NCI-H1048 (cell line): Measurements from ENCODE around the gene LRRC42.

Source experiments
- DNase-seq: peaks from one replicate; lab custom pipeline; 2025; lab: John Stamatoyannopoulos, UW

The LRRC42 gene

DNA sequence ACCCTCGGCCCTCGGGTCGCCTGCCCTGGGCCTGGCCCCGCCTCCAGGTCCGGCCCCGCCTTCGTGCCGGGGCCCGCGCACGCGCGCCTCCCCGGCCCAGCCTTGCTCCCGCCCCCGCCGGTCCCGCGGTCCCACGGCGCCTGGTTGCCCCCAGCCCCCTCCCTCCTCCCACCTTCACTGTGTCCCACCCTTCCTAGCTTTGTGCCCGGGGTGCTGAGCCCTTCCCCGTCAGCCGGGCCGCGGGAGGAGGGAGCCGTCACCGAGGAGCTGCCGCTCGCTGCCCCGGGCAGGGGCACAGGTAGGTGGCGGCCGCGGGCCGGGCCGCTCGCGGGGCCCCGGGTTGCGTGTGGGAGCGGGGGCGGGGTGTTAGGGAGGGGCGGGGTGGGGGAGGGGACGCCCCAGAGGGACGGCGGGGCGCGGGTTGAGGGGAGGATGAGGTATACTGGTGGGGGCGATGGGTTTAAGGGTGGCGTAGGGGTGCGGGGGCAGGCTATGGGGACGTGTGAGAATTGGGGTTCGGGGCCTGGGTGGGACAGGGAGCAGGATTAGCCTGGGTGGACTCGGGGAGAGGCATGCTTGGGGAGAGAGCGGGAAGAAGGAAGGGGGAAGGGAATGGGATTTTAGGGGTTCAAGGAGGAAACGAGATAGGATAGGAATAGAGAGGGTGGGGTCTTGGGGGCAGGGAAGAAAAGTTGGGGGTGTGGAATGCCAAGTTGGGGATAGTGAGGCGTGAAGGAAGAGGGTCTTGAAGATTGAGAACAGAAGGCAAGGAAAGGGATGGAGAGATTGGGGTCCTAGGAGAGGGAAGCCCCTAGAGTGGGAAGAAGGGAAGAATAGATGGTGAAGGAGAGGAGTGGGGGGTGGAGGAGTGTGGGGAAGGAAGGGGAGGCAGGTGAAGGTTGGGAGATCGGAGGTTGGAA lies at the start of gene LRRC42:
LRRC42 (plus strand) TSS at position 99 of the 920 bp plus-strand sequence. CDS start 5,650 bp downstream, outside the sequence.
- DNase-seq: no peak

- DNase-seq: no peak
These were observed 49.4 kb upstream of the LRRC42 start for GRCh38 chr1:53896635-53897229.

- DNase-seq: no peak
These were observed 46.9 kb upstream of the LRRC42 start for GRCh38 chr1:53899206-53899628.

- DNase-seq: no peak
These were observed 46.4 kb upstream of the LRRC42 start for GRCh38 chr1:53899708-53900107.

DNA sequence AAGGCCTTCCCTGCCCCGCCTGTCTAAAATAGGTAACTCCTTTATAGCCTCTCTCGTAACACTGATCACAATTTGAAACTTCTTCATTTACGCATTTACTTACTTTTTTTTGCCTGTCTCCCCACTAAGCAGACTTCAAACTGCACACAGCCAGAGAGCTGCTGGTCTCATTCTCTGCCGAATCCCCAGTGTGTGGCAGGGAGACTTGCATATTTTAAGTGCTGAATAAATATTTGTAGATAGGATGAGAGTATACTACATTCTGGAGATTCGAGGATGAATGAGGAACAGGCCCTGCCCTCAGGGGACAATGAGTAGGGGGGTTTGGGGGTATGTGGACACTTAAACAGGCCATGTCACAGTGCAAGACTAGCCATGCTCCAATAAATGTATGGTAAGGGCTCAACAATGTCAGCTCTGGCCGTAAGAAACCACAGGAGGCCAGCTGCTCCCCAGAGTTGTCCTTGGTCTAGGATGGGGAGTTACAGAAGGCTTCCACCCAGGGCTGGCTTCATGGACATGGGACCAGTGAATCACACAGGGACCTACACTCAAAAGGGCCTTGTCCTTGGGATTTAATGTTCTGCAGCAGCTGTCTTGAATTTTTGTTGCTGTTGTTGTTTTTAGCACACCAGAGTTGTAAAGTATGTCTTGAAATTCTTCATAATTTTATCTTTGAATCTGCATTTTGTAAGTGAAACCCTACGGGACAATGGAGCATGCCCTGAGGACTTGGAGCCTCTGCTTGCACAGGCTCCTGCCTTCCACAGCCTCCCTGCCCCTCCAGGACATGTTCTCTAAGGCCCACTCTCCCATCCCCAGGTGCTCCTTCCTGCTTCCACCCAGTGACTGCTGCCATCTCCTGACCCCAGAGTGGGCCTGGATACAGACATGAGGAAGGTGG lies 43.7 kb upstream of the LRRC42 start:
- DNase-seq: no peak

- no peak for DNase-seq
These were observed 40.6 kb upstream of the LRRC42 start for GRCh38 chr1:53905509-53905908.

- no peak for DNase-seq
These were observed 40.0 kb upstream of the LRRC42 start for GRCh38 chr1:53906121-53906520.

DNA sequence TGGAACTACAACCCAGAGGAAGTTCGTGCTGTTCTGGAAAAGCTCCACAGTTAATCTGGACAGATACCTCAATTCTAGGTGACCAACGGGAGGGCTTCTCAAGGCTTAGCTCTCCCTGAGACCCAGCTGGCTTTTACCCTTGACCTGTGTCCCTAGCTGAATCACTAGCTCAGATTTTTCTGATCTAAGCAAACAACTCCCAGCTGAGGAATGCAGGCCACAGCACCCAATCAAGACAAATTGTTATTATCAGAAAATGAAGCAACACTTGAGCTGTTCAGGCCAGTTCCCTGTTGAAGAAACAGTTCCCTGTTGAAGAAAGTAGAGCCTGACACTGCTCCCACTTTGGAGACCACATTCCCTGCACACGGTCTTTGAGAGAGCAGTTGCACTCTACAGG lies 36.2 kb upstream of the LRRC42 start:
- no peak for DNase-seq

DNA sequence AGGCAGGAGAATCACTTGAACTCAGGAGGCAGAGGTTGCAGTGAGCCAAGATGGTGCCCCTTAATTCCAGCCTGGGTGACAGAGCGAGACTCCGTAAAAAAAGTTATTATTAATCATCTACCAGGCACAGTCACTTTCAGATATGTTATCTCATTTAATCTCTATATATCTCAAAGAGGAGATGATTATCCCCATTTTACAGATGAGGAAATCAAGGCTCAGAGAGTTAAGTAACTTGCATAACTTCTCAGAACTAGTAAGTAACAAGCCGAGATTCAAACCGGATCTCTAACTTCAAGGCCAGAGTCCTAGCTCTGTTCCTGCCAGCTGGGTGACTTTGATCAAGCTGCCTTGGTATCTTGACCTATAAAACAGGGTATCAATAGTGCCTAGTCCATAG lies 34.7 kb upstream of the LRRC42 start:
- DNase-seq: no peak

GRCh38 chr1:53913352-53914033 lies 32.7 kb upstream of the LRRC42 start:
- no peak for DNase-seq

DNA sequence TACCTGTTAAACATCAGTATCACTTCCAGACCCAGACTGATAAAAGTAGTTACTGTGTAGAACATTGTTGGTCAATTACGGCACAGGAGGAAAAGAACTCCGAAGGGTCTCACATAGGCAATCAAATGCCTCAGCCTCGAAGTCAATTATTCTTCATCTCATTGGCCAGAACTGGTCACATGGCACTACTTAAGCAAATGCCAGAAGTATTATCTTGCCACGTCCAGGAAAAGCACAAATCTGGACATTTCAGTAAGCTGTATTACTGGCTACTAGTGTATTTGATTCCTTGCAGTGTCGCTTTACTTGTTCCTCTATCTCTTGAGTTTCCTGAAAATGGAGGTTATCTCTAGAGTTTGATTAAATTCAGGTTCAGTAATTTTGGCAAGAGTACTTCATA lies 27.8 kb upstream of the LRRC42 start:
- no peak for DNase-seq

GRCh38 chr1:53919675-53920066 lies 26.5 kb upstream of the LRRC42 start:
- no peak for DNase-seq

- DNase-seq: no peak
These were observed 18.7 kb upstream of the LRRC42 start for GRCh38 chr1:53927376-53927881.

DNA sequence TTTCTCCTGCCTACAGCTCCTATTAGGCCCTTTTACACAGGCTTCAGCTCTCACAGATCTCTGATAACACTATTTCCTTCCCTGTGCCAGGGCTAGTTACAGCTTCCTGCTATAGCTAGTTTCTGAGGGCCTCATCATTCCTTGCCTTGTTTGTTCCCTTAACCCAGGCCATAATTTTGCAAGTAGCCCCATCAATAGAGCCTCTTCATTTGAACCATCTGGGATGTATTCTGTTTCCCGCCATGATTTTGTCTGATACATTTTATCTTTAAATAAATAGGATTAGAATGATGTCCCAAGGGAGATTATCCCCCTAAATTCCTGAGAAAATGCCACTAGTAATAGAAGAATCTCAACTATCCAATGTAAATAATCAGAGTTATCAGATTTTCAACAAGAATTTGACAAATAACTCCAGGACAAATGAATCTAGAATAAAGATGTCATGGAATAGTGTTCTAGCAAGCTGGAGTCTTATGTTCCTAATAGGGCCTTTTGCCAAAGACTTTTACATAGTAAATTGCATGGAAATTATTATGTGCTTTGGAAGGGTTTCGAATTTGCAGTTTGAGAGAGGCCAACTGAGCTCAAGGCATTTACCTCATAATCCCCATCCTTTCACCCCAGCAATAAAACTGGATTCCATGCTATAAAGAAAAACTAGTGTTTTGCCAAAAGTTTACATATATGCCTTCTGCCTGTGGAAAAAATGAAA lies 16.7 kb upstream of the LRRC42 start:
- no peak for DNase-seq

DNA sequence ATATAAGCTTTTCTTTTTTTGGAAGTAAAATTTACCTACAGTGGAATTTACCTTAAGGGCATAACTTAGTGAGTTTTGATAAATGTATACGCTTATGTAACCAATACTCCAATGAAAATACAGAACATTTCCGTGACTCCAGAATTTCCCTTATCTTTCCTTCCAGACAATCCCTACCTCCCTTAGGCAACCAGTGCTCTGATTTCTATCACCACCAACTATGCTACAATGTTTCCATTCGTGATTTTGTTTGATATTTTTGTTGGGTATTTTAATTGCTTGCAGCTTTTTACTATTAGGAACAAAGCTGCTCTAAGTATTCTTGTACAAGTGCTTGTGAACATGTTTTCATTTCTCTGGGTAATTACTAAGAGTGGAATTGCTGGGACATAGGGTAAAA lies 15.2 kb upstream of the LRRC42 start:
- no peak for DNase-seq

- no peak for DNase-seq
These were observed 14.6 kb upstream of the LRRC42 start for GRCh38 chr1:53931523-53931922.

GRCh38 chr1:53934170-53934765 lies 11.9 kb upstream of the LRRC42 start:
- DNase-seq: no peak

- DNase-seq: no peak
These were observed 9.7 kb upstream of the LRRC42 start for GRCh38 chr1:53936430-53936829.

GRCh38 chr1:53938136-53938830 lies 7.9 kb upstream of the LRRC42 start:
- DNase-seq: no peak
